Activated CD4-positive, alpha-beta T cell treated with anti-CD3 and anti-CD28 coated beads for 36 hours (primary cell): ENCODE data around the gene CRIP3. TPM values are rescaled to one million over a fixed set of nuclear protein-coding genes. Genes with fewer than 3 reads are reported as not detected.
"Not testable (repeated sequence)": the region's sequence is repeated elsewhere in the genome, so short reads cannot be mapped to it uniquely, and the experiment has no call there.

Source experiments
- ATAC-seq: fragments of 200-7000 bp; cut with Tn5 transposase; one replicate; pipeline ENCODE4 v1.10.0; 2021; ENCODE audit warnings: mild to moderate bottlenecking, moderate library complexity
- CTCF ChIA-PET: fragments of 350-600 bp; sonication (Branson Sonifier 250); formaldehyde crosslinking; loops from one replicate; lab custom pipeline; 2021; ENCODE audit warnings: antibody characterized with exemption; lab: Charles Lee
- POLR2A ChIA-PET: fragments of 350-600 bp; sonication (Branson Sonifier 250); formaldehyde crosslinking; loops from one replicate; lab custom pipeline; 2021; ENCODE audit warnings: antibody characterized with exemption, inconsistent platforms; lab: Charles Lee
- DNase-seq: peaks from one replicate; pipeline ENCODE4 v3.0.0-alpha.2; 2020
- H3K27ac Mint-ChIP-seq: one replicate; pipeline ENCODE4 v1.8.0; 2021; ENCODE audit warnings: mixed read lengths
- H3K27me3 Mint-ChIP-seq: one replicate; pipeline ENCODE4 v1.8.0; 2021; ENCODE audit warnings: mixed read lengths
- H3K36me3 Mint-ChIP-seq: one replicate; pipeline ENCODE4 v1.8.0; 2021; ENCODE audit warnings: low read depth, mixed read lengths
- H3K4me1 Mint-ChIP-seq: one replicate; pipeline ENCODE4 v1.8.0; 2021; ENCODE audit warnings: mixed read lengths
- H3K4me3 Mint-ChIP-seq: one replicate; pipeline ENCODE4 v1.8.0; 2021; ENCODE audit warnings: mild to moderate bottlenecking, moderate library complexity, mixed read lengths
- H3K9me3 Mint-ChIP-seq: one replicate; pipeline ENCODE4 v1.8.0; 2021; ENCODE audit warnings: low read depth, mixed read lengths
- intact Hi-C, 2 experiments: fragments of 100-400 bp; cut with DNase I in 1 of 2; cut with micrococcal nuclease in 1 of 2; formaldehyde crosslinking; loops; one replicate each; pipeline versions ENCODE4 v1.14.2 to v1.15.1; 2022 to 2024; cut with DNase I, micrococcal nuclease
- total RNA-seq, 2 experiments: library from RNA; stranded (reverse); gene quantifications; one replicate each; pipeline ENCODE4 v1.2.3, GENCODE V29; 2021

Gene CRIP3, protein sequence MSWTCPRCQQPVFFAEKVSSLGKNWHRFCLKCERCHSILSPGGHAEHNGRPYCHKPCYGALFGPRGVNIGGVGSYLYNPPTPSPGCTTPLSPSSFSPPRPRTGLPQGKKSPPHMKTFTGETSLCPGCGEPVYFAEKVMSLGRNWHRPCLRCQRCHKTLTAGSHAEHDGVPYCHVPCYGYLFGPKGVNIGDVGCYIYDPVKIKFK
- 1 to 10 TPM; 1.6 to 1.8 TPM for total RNA-seq

DNA sequence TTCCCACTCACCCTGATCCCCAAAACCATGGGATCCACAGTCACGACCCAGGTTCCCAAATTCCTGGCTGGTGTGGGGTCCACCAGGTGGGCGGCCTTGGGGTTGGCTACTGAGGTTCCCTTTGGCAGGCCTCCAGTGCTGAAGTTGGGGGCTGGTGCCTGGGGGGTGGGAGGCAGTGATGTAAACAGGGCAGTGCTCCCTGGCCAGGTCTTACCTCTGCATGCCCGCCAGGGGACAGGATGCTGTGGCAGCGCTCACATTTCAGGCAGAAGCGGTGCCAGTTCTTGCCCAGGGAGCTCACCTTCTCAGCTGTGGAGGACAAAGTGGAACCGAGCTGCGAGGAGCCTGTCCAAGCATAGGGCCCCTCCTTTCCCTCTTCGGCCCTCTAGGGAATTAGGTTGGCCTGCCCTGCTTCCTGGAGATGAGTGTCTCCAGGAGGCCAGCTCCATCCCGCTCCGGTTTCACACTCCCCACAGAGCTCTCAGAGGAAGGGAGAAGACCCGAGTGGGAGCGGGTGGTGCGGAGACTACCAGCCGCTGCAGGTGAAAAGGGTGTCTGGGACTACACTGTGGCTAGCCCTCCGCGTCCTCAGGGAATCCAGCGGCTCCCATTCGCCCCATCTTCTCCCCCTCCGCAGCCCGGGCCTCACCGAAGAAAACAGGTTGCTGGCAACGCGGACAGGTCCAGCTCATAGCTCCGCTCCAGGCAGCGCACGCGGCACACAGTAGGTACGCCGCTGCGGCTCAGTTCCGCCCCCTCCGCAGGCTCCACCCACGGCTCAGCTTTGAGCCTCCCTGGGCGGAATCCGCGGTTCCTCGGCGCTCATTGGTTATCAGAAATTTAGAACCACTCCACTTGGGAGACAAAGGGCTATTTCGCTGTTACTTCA is at the start of gene CRIP3:
TSS of gene CRIP3 (minus strand) at position 726 of the 889 bp plus-strand sequence. CDS start at position 692, 34 bp downstream.
- Mint-ChIP-seq H3K4me3 (peak within 1 kb of the TSS; percentile 73), H3K36me3 (no peaks in the 10 kb centered on the region), H3K27ac (peak within 1 kb of the TSS; percentile 59), H3K27me3 (no peaks in the 10 kb centered on the region), H3K9me3 (no peaks in the 10 kb centered on the region), H3K4me1 (peaks cover 3% of the 10 kb centered on the region)
- peak; percentile 74 for DNase-seq
- intact Hi-C loops: loop anchor here in 1 of 2 experiments (1.0 to 2.0 kb wide), 2 partner anchors 60 to 90 kb away; partner anchors contain the start of gene ZNF318
- ChIA-PET POLR2A (no interaction called here), CTCF (interaction anchor here (0.6 to 2.4 kb wide), 21 partner anchors 8 to 200 kb away, joined by 3 to 9 read pairs (median 3); partner anchors contain the start of genes DLK2, DNPH1 and TJAP1)
- ATAC-seq: peak; percentile 91

DNA sequence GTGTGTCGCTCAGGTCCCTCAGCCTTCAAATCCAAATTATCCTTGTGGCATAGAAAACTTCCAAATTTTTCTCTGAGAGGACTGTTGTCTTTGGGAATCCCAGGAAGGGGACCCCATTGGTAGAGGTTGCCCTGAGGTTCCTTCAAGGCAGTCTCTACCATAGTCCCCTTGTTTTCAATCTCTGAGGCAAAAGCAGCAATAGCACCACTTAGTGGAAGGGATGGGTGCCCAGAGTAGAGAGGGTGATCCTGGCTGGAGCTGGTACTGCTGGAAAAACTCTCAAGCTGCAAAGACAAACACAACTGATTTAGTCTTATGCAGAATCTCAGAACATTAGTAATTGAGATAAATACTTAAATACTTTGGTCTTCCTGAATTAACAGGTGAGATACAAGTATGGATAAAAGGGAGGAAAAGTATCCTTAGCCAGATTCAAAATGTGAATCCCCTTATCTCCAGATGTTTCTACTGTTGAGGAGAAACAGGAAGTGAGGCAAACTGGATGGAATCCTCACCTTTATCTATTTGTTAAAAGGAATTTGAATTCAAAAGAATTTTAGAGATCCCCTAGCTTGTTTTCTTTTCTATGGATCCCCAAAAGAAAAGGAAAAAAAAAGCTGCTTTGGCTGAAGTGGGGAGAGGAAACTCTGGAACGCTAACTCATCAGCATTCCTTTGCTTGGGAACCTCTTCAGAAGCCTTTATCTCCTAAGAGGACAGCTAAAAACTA is 47.4 kb upstream of the CRIP3 start:
- Mint-ChIP-seq H3K27me3 (no peaks in the 10 kb centered on the region), H3K36me3 (peaks cover 28% of the 10 kb centered on the region), H3K4me3 (no peak overlapping the region), H3K4me1 (peaks cover 7% of the 10 kb centered on the region), H3K9me3 (no peaks in the 10 kb centered on the region), H3K27ac (no peak overlapping the region)
- DNase-seq: no peak
- ChIA-PET CTCF (interaction anchor here (0.6 to 1.6 kb wide), 8 partner anchors 9 to 749 kb away, joined by 3 to 5 read pairs (median 3); partner anchors contain the start of gene XPO5), POLR2A (no interaction called here)
- ATAC-seq: peak; percentile 42
- intact Hi-C loops: no loop called here

DNA sequence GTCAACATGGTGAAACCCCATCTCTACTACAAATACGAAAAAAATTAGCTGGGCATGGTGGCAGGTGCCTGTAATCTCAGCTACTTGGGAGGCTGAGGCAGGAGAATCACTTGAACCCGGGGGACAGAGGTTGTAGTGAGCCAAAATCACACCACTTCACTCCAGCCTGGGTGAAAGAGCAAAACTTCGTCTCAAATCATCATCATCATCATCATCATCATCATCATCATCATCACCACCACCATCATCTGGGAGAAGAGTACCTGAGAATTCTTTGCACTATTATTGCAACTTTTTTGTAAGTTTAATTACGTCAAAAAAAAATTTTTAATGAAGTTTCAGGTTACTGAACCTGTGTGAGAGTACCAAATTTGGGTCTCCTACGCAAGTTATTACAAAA is 43.3 kb upstream of the CRIP3 start:
- intact Hi-C loops, H3K4me1 Mint-ChIP-seq, DNase-seq, ATAC-seq, H3K4me3 Mint-ChIP-seq, H3K9me3 Mint-ChIP-seq, H3K27ac Mint-ChIP-seq, POLR2A ChIA-PET, H3K27me3 Mint-ChIP-seq: not testable (repeated sequence)
- peaks cover 26% of the 10 kb centered on the region for H3K36me3 Mint-ChIP-seq
- CTCF ChIA-PET: interaction anchor here (0.8 kb wide), 1 partner anchor 88 kb away, joined by 3 read pairs; no protein-coding TSS in a partner anchor

DNA sequence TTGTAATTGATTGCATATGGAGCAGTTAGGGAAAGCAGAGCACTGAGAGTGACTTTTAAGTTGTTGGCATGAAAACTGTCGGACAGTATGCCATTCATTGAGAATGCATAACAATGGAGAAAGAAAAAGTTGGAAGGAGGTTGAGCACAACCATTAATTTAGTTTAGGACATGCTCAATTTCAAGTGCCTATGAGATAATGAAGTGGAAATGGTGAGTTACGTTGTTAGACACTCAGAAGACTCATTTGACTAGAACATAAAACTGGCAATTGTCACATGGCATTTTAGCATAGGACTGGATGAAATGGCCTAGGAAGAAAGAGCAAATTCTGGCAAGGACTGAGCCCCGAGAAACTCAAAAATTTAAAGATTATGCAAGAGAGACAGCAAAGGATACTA is 38.8 kb upstream of the CRIP3 start:
- Mint-ChIP-seq H3K4me1 (no peaks in the 10 kb centered on the region), H3K4me3 (no peak overlapping the region), H3K27me3 (no peaks in the 10 kb centered on the region), H3K27ac (no peak overlapping the region), H3K36me3 (peaks cover 22% of the 10 kb centered on the region), H3K9me3 (no peaks in the 10 kb centered on the region)
- POLR2A ChIA-PET: no interaction called here
- intact Hi-C loops: no loop called here
- DNase-seq (no peak), ATAC-seq (no peak)
- CTCF ChIA-PET: no interaction called here

DNA sequence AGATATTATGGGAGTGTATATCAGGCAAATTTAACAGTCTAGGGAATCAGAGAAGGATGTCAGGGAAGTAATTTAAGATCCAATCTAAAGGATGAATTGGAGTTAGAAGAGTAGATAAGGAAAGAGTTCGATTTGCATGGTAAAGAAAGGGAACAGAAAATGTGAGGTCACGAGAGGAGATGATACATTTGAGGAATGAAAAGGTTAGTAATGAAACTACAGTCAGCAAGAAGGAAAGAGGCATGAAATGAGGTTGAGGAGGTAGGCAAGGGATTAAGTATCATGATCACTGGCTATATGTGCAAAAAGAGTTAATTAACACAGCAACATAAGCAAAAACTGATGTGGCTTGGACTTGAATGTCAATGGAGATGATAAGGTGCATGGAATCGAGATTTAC is 38.4 kb upstream of the CRIP3 start:
- Mint-ChIP-seq H3K4me3 (no peak overlapping the region), H3K36me3 (peaks cover 22% of the 10 kb centered on the region), H3K9me3 (no peaks in the 10 kb centered on the region), H3K27me3 (no peaks in the 10 kb centered on the region), H3K4me1 (no peaks in the 10 kb centered on the region), H3K27ac (no peak overlapping the region)
- ATAC-seq (no peak), DNase-seq (no peak)
- CTCF ChIA-PET: no interaction called here
- POLR2A ChIA-PET: interaction anchor here (0.7 kb wide), 1 partner anchor 127 kb away, joined by 3 read pairs; no protein-coding TSS in a partner anchor
- intact Hi-C loops: no loop called here

DNA sequence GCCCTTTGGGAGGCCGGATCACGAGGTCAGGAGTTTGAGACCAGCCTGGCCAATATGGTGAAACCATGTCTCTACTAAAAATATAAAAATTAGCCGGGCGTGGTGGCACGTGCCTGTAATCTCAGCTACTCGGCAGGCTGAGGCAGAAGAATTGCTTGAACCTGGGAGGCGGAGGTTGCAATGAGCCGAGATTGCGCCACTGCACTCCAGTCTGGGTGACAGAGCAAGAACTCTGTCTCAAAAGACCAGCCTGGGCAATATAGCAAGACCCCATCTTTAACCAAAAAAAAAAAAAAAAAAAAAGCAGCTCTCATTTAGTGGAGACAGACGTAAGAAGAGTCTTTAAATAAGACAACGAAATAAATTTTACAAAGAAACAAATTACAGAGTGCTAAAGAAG is 37.6 kb upstream of the CRIP3 start:
- POLR2A ChIA-PET: interaction anchor here (0.7 kb wide), 1 partner anchor 128 kb away, joined by 3 read pairs; no protein-coding TSS in a partner anchor
- intact Hi-C loops, DNase-seq, H3K4me1 Mint-ChIP-seq, ATAC-seq, H3K27me3 Mint-ChIP-seq, H3K4me3 Mint-ChIP-seq, H3K27ac Mint-ChIP-seq, H3K9me3 Mint-ChIP-seq, CTCF ChIA-PET: not testable (repeated sequence)
- peaks cover 19% of the 10 kb centered on the region for H3K36me3 Mint-ChIP-seq

DNA sequence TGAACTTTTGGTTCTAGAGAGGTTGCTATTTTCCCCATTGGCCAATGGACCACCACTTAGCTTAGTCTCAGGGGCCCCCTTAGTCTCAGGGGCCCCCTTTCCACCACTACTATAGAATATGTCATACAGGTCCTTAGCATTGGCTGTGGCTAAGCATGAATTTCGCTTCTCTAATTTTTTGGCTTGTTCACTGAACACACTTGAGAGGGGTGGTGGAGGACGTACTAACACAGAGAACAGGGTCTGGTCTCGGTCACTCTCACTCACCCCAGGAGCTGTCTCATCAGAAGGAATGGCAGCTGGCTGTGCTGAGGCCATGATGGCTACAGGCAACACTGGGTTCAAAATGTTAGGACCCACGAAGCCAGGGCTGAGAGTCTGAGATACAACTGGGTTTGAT is 30.5 kb upstream of the CRIP3 start:
- no peak overlapping the region for H3K27ac Mint-ChIP-seq
- peaks cover 36% of the 10 kb centered on the region for H3K36me3 Mint-ChIP-seq
- no peaks in the 10 kb centered on the region for H3K27me3 Mint-ChIP-seq
- H3K9me3 Mint-ChIP-seq: no peaks in the 10 kb centered on the region
- DNase-seq (no peak), ATAC-seq (no peak)
- H3K4me3 Mint-ChIP-seq: no peak overlapping the region
- H3K4me1 Mint-ChIP-seq: peaks cover 11% of the 10 kb centered on the region
- intact Hi-C loops: no loop called here
- CTCF ChIA-PET: no interaction called here
- POLR2A ChIA-PET: interaction anchor here (0.6 kb wide), 1 partner anchor 161 kb away, joined by 5 read pairs; no protein-coding TSS in a partner anchor

DNA sequence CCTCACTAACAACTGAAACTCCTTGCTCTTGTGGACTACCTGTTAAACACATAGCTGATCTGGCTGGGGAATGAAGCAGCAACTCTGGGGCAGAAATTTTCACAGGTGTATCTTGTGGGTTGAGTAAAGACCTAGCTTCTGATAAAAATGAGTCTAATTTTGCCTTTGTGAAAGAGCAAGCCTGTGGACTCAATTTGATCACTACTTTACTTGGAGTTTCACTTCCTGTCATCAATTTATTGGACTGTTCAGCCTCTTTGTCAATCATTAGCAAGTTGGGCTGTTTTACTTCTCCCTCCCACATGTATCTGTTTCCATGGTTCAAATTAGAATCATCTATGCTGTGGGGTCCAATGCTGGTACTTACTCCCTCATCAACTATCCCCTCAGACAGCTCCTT is 29.6 kb upstream of the CRIP3 start:
- ChIA-PET CTCF (interaction anchor here (0.7 to 0.8 kb wide), 2 partner anchors 9 to 342 kb away, joined by 3 read pairs; no protein-coding TSS in a partner anchor), POLR2A (no interaction called here)
- no peak for DNase-seq
- Mint-ChIP-seq H3K27me3 (no peaks in the 10 kb centered on the region), H3K27ac (peak overlapping the region; percentile 28), H3K36me3 (peaks cover 36% of the 10 kb centered on the region), H3K9me3 (no peaks in the 10 kb centered on the region), H3K4me3 (no peak overlapping the region), H3K4me1 (peaks cover 11% of the 10 kb centered on the region)
- intact Hi-C loops: no loop called here
- no peak for ATAC-seq

DNA sequence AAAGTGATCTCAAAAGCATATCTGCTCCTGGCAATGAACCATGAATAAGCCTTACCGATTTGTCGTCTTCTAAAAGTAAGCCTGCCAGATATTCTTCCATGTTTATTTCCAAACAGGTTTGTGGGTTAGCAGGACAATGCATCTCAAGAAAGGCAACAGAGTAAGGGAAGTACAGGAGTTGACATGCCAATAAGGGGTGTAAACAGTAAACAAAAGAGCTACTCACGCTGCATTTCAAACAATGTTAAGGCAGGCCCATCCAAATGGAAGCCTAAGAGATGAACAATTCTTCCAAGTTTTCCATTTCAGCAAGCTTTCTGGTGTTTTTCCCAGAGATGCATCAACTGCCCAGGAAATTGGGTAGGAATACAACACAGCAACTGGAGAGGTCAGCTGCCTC is 27.8 kb upstream of the CRIP3 start:
- ChIA-PET POLR2A (no interaction called here), CTCF (no interaction called here)
- Mint-ChIP-seq H3K9me3 (no peaks in the 10 kb centered on the region), H3K27me3 (no peaks in the 10 kb centered on the region), H3K4me1 (peaks cover 21% of the 10 kb centered on the region), H3K4me3 (no peak overlapping the region), H3K27ac (no peak overlapping the region), H3K36me3 (peaks cover 25% of the 10 kb centered on the region)
- ATAC-seq (no peak), DNase-seq (no peak)
- intact Hi-C loops: no loop called here

DNA sequence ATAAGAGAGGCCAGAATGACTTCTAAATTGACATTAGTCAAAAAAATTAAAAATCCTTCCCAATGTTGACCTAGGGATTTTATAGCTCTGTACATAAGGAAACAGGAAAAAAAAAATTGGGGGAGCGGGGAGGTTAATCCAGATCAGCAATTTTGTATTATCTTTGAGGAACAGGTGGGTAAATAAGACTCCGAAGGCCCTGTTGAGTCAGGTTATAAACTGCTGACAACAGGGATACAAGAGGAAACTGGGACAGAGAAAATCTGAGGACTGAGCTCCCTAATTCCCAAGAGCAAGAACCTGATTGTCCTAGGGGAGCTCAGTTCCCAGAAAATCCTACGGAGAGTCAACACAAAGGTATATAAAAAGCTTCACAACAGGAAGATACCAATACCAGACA is 26.8 kb upstream of the CRIP3 start:
- POLR2A ChIA-PET: no interaction called here
- CTCF ChIA-PET: interaction anchor here (0.8 to 1.8 kb wide), 4 partner anchors 13 to 171 kb away, joined by 4 to 7 read pairs (median 5); no protein-coding TSS in a partner anchor
- Mint-ChIP-seq H3K4me3 (no peak overlapping the region), H3K9me3 (no peaks in the 10 kb centered on the region), H3K27me3 (no peaks in the 10 kb centered on the region), H3K36me3 (peaks cover 21% of the 10 kb centered on the region), H3K4me1 (peaks cover 25% of the 10 kb centered on the region), H3K27ac (no peak overlapping the region)
- ATAC-seq (no peak), DNase-seq (no peak)
- intact Hi-C loops: no loop called here
